SK-N-SH treated with all-trans-retinoic acid at 6 μM for 48 hours (cell line): ENCODE data around the gene CRHR2.

Experiments used
- ATAC-seq: fragments of 200-7000 bp; cut with Tn5 transposase; 3 replicates; pipeline ENCODE4 v1.9.1; 2020; ENCODE audit warnings: mild to moderate bottlenecking, moderate library complexity
- ARNTL ChIP-seq: fragments of 450-650 bp; formaldehyde crosslinking; IDR thresholded peaks from 2 replicates; pipeline ENCODE4 v1.5.0; 2020; ENCODE audit warnings: low read depth, mild to moderate bottlenecking, moderate library complexity, borderline replicate concordance
- CREB5 ChIP-seq: fragments of 250-450 bp; sonication (Bioruptor Pico); IDR thresholded peaks from 2 replicates; pipeline ENCODE4 v1.5.1; 2020; ENCODE audit warnings: low read depth, mild to moderate bottlenecking, moderate library complexity
- CSDC2 ChIP-seq: fragments of 250-450 bp; sonication (Bioruptor Pico); IDR thresholded peaks from 2 replicates; pipeline ENCODE4 v1.5.0; 2020; ENCODE audit warnings: mild to moderate bottlenecking, moderate library complexity
- CSRNP3 ChIP-seq: fragments of 250-450 bp; sonication (Bioruptor Pico); IDR thresholded peaks from 2 replicates; pipeline ENCODE4 v1.5.1; 2021; ENCODE audit warnings: mild to moderate bottlenecking, moderate library complexity
- ESRRG ChIP-seq: fragments of 250-450 bp; sonication (Bioruptor Pico); IDR thresholded peaks from 2 replicates; pipeline ENCODE4 v1.6.1; 2021; ENCODE audit warnings: mild to moderate bottlenecking
- GLIS3 ChIP-seq: fragments of 250-450 bp; sonication (Bioruptor Pico); IDR thresholded peaks from 2 replicates; pipeline ENCODE4 v1.5.0; 2020; ENCODE audit warnings: mild to moderate bottlenecking, moderate library complexity
- ISL1 ChIP-seq: fragments of 250-450 bp; sonication (Bioruptor Pico); IDR thresholded peaks from 2 replicates; pipeline ENCODE4 v2.1.2; 2022; ENCODE audit warnings: mild to moderate bottlenecking, moderate library complexity
- PATZ1 ChIP-seq: fragments of 250-450 bp; sonication (Bioruptor Pico); IDR thresholded peaks from 2 replicates; pipeline ENCODE4 v1.8.0; 2020; ENCODE audit warnings: mild to moderate bottlenecking, moderate library complexity, borderline replicate concordance
- POU6F1 ChIP-seq: fragments of 250-450 bp; sonication (Bioruptor Pico); IDR thresholded peaks from 2 replicates; pipeline ENCODE4 v1.8.0; 2021; ENCODE audit warnings: low read depth, mild to moderate bottlenecking, moderate library complexity, borderline replicate concordance
- RARB ChIP-seq: fragments of 250-450 bp; sonication (Bioruptor Pico); IDR thresholded peaks from 2 replicates; pipeline ENCODE4 v1.8.0; 2021; ENCODE audit warnings: mild to moderate bottlenecking, moderate library complexity
- SNAI2 ChIP-seq: fragments of 250-450 bp; sonication (Bioruptor Pico); IDR thresholded peaks from 2 replicates; pipeline ENCODE4 v1.5.0; 2020; ENCODE audit warnings: mild to moderate bottlenecking, moderate library complexity
- TCF4 ChIP-seq: fragments of 250-450 bp; sonication (Bioruptor Pico); IDR thresholded peaks from 2 replicates; pipeline ENCODE4 v1.8.0; 2021; ENCODE audit warnings: mild to moderate bottlenecking, moderate library complexity, borderline replicate concordance
- TOX ChIP-seq: fragments of 250-450 bp; sonication (Bioruptor Pico); IDR thresholded peaks from 2 replicates; pipeline ENCODE4 v1.8.0; 2021; ENCODE audit warnings: mild to moderate bottlenecking, moderate library complexity, borderline replicate concordance
- TSHZ2 ChIP-seq: fragments of 250-450 bp; sonication (Bioruptor Pico); IDR thresholded peaks from 2 replicates; pipeline ENCODE4 v1.5.0; 2020; ENCODE audit warnings: mild to moderate bottlenecking, moderate library complexity
- ZC3H10 ChIP-seq: fragments of 250-450 bp; sonication (Bioruptor Pico); IDR thresholded peaks from 2 replicates; pipeline ENCODE4 v1.5.1; 2021; ENCODE audit warnings: mild to moderate bottlenecking, moderate library complexity
- ZFP30 ChIP-seq: fragments of 450-650 bp; formaldehyde crosslinking; IDR thresholded peaks from 2 replicates; pipeline ENCODE4 v1.5.0; 2022; ENCODE audit warnings: mild to moderate bottlenecking, moderate library complexity
- ZNF565 ChIP-seq: fragments of 450-650 bp; formaldehyde crosslinking; conservative IDR thresholded peaks from 2 replicates; pipeline ENCODE4 v1.5.0; 2020; ENCODE audit warnings: low read depth, mild to moderate bottlenecking, moderate library complexity
- ZNF70 ChIP-seq: fragments of 450-650 bp; formaldehyde crosslinking; IDR thresholded peaks from 2 replicates; pipeline ENCODE4 v1.5.0; 2020; ENCODE audit warnings: mild to moderate bottlenecking, moderate library complexity
- ZNF8 ChIP-seq: fragments of 450-650 bp; formaldehyde crosslinking; IDR thresholded peaks from 2 replicates; pipeline ENCODE4 v1.5.0; 2020; ENCODE audit warnings: mild to moderate bottlenecking, moderate library complexity

The CRHR2 gene

GRCh38 chr7:30722671-30723070 lies 40.4 kb upstream of the CRHR2 start:
- no peak for ATAC-seq
- TF ChIP-seq TSHZ2 (CRISPR knock-in tag): no peak
- TF ChIP-seq ZFP30 (CRISPR knock-in tag): no peak
- TF ChIP-seq ZNF565 (CRISPR knock-in tag): no peak
- no peak for TF ChIP-seq SNAI2
- TF ChIP-seq ZNF8 (CRISPR knock-in tag): no peak
- TF ChIP-seq CREB5: no peak
- no peak for TF ChIP-seq CSDC2
- TF ChIP-seq ESRRG (CRISPR knock-in tag): no peak
- no peak for TF ChIP-seq TCF4
- TF ChIP-seq RARB (CRISPR knock-in tag): no peak
- no peak for TF ChIP-seq TOX
- TF ChIP-seq ISL1 (CRISPR knock-in tag): no peak
- no peak for TF ChIP-seq POU6F1

- TF ChIP-seq RARB (CRISPR knock-in tag) (no peak), CREB5 (no peak), GLIS3 (no peak), ZC3H10 (no peak), CSRNP3 (CRISPR knock-in tag) (no peak), ARNTL (no peak), ZFP30 (CRISPR knock-in tag) (no peak), SNAI2 (no peak)
- ATAC-seq: no peak
Measured at GRCh38 chr7:30722187-30722586, 39.9 kb upstream of the CRHR2 start.

GRCh38 chr7:30721211-30721610 lies 39.0 kb upstream of the CRHR2 start:
- ATAC-seq: no peak
- TF ChIP-seq TSHZ2 (CRISPR knock-in tag): no peak
- TF ChIP-seq TOX: no peak
- no peak for TF ChIP-seq CREB5
- TF ChIP-seq ZC3H10: no peak
- TF ChIP-seq POU6F1: no peak
- no peak for TF ChIP-seq ESRRG (CRISPR knock-in tag)
- TF ChIP-seq ZNF70 (CRISPR knock-in tag): no peak
- TF ChIP-seq ZNF8 (CRISPR knock-in tag): no peak
- TF ChIP-seq SNAI2: no peak
- no peak for TF ChIP-seq GLIS3
- no peak for TF ChIP-seq PATZ1 (CRISPR knock-in tag)
- no peak for TF ChIP-seq CSRNP3 (CRISPR knock-in tag)
- TF ChIP-seq ARNTL: no peak
